ENCODE data around the gene RPGRIP1L. TPM values are rescaled to one million over a fixed set of nuclear protein-coding genes. Genes with fewer than 3 reads are reported as not detected.

Gene RPGRIP1L
- 1 to 10 TPM; 1.9 to 3.4 (median 2.7) TPM for total RNA-seq

- TF ChIP-seq CTCF (IDR thresholded peaks at IDR 0.05; ENCODE audit: low read depth) = no peak
These were observed at the start of gene RPGRIP1L, which contains the start of gene FTO for GRCh38 chr16:53703590-53704444. Gene RPGRIP1L, minus strand, starts transcription at chr16:53703859. Its CDS starts 3,136 bp downstream, at chr16:53700723. Gene FTO, plus strand, starts transcription at chr16:53704156.

GRCh38 chr16:53753431-53753830 lies 49.8 kb upstream of the RPGRIP1L start:
- TF ChIP-seq CTCF (IDR thresholded peaks at IDR 0.05; ENCODE audit: low read depth) = no peak

- TF ChIP-seq CTCF (IDR thresholded peaks at IDR 0.05; ENCODE audit: low read depth) = no peak
These were observed 48.9 kb upstream of the RPGRIP1L start for GRCh38 chr16:53752560-53752959.

GRCh38 chr16:53745753-53746266 lies 42.2 kb upstream of the RPGRIP1L start:
- TF ChIP-seq CTCF (IDR thresholded peaks at IDR 0.05; ENCODE audit: low read depth) = no peak

GRCh38 chr16:53745086-53745485 lies 41.4 kb upstream of the RPGRIP1L start:
- TF ChIP-seq CTCF (IDR thresholded peaks at IDR 0.05; ENCODE audit: low read depth) = no peak

GRCh38 chr16:53744449-53744848 lies 40.8 kb upstream of the RPGRIP1L start:
- no peak for TF ChIP-seq CTCF (IDR thresholded peaks at IDR 0.05; ENCODE audit: low read depth)

- TF ChIP-seq CTCF (IDR thresholded peaks at IDR 0.05; ENCODE audit: low read depth) = no peak
These were observed 39.5 kb upstream of the RPGRIP1L start for GRCh38 chr16:53743149-53743566.

All from subcutaneous adipose tissue (tissue), 4 donors.